GM12892 (cell line): ENCODE measurements around the gene S100A5.

Experiments
- POLR2A ChIP-seq: IDR thresholded peaks from 2 replicates; pipeline ENCODE4 v1.6.1; 2011; ENCODE audit warnings: low read depth, low read length, control low read depth
- POLR2AphosphoS5 ChIP-seq: IDR thresholded peaks from 2 replicates; pipeline ENCODE4 v1.6.1; 2011; ENCODE audit warnings: low read depth, low read length, control low read depth
- TAF1 ChIP-seq: IDR thresholded peaks from 2 replicates; pipeline ENCODE4 v1.6.1; 2011; ENCODE audit warnings: low read depth, mild to moderate bottlenecking, control low read depth, low read length, borderline replicate concordance

- no peak for TF ChIP-seq POLR2A
- TF ChIP-seq POLR2AphosphoS5 = no peak
- TF ChIP-seq TAF1 = no peak
These were observed 47.3 kb downstream of the S100A5 start for GRCh38 chr1:153493343-153493960.
